DND-41 (cell line): ENCODE data around the gene ZNF213.

Experiments
- CTCF ChIP-seq: IDR thresholded peaks from 2 replicates; pipeline ENCODE4 v1.5.1; 2012; ENCODE audit warnings: borderline replicate concordance, low read length, moderate library complexity, mild to moderate bottlenecking; ENCODE audit not compliant: poor library complexity, severe bottlenecking; ENCODE audit errors: extremely low read depth
- EZH2 ChIP-seq: IDR thresholded peaks from 3 replicates; pipeline ENCODE4 v1.6.1; 2012; ENCODE audit warnings: borderline replicate concordance, low read depth, mild to moderate bottlenecking, moderate library complexity, low read length, inconsistent platforms; ENCODE audit not compliant: severe bottlenecking

- TF ChIP-seq CTCF: no peak
- no peak for TF ChIP-seq EZH2
These were observed 12.9 kb downstream of the ZNF213 start for GRCh38 chr16:3147757-3148104.
